ENCODE measurements around the gene SERPINB7.

SERPINB7 gene

DNA sequence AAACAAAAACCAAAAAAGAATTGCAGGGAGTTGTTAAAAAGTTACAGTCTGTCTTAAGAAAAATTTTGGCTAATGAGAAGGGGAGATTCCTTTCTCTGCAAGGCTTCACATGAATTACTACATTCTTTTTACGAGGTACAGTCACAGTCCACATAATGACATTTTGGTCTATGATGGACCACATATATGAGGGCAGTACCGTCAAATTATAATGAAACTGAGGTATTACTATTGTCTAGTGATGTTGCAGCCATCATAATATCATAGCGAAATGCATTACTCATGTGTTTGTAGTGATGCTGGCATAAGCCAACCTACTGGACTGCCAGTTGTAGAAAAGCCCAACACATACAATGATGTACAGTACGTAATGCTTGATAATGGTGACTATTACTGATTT, 12.5 kb downstream of the SERPINB7 start:
- TF ChIP-seq, protein P1, sequence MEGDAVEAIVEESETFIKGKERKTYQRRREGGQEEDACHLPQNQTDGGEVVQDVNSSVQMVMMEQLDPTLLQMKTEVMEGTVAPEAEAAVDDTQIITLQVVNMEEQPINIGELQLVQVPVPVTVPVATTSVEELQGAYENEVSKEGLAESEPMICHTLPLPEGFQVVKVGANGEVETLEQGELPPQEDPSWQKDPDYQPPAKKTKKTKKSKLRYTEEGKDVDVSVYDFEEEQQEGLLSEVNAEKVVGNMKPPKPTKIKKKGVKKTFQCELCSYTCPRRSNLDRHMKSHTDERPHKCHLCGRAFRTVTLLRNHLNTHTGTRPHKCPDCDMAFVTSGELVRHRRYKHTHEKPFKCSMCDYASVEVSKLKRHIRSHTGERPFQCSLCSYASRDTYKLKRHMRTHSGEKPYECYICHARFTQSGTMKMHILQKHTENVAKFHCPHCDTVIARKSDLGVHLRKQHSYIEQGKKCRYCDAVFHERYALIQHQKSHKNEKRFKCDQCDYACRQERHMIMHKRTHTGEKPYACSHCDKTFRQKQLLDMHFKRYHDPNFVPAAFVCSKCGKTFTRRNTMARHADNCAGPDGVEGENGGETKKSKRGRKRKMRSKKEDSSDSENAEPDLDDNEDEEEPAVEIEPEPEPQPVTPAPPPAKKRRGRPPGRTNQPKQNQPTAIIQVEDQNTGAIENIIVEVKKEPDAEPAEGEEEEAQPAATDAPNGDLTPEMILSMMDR (IDR thresholded peaks at IDR 0.05; ENCODE audit: borderline replicate concordance, insufficient read depth, low read depth, low read length), result no peak
- no peak overlapping the region for H3K4me3 ChIP-seq (ENCODE audit: low read depth, low read length)

DNA sequence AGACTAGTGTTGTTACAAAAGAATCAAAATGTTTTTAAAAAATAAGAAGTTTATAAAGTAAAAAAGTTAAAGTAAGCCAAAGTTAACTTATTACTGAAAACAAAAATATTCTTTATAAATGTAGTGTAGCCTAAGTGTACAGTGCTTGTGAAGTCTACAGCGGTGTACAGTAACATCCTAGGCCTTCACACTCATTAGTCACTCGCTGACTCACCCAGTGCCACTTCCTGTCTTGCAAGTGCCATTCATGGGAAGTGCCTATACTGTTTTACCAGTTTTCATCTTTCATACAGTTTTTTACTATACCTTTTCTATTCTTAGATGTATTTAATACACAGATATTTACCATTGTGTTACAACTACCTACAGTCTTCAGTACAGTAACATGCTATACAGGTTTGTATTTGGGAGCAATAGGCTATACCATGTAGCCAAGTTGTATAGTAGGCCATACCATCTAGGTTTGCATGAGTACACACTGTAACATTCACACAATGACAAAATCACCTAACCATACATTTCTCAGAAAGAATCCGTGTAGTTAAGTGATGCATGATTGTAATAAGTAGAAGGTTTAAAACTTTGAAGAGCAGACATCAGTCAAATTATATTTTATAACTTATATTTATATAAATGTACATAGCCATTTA, 13.4 kb downstream of the SERPINB7 start:
- no peak overlapping the region for H3K4me3 ChIP-seq (ENCODE audit: low read depth, low read length)
- TF ChIP-seq, protein P1 (IDR thresholded peaks at IDR 0.05; ENCODE audit: borderline replicate concordance, insufficient read depth, low read depth, low read length), result no peak

DNA sequence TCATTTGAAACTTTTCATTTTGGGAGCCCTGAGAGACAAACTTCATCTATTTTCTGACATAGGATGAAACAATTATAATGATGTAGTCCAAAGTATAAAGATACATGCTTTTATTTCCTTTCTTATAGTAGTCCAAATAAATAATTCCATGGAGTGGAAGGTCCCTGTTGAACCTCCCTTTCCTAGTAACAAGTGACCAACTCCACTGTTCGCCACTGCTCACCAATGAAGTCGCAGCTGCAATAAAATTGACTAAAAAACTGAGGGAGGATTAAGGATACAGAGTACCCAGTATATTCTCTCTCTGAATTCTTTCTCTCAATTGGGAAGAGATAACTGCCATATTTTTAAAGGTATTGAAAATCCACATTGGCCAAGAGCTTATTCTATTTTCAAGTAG, 14.1 kb downstream of the SERPINB7 start:
- TF ChIP-seq, protein P1 (IDR thresholded peaks at IDR 0.05; ENCODE audit: borderline replicate concordance, insufficient read depth, low read depth, low read length), result no peak
- H3K4me3 ChIP-seq (ENCODE audit: low read depth, low read length), result no peak overlapping the region

DNA sequence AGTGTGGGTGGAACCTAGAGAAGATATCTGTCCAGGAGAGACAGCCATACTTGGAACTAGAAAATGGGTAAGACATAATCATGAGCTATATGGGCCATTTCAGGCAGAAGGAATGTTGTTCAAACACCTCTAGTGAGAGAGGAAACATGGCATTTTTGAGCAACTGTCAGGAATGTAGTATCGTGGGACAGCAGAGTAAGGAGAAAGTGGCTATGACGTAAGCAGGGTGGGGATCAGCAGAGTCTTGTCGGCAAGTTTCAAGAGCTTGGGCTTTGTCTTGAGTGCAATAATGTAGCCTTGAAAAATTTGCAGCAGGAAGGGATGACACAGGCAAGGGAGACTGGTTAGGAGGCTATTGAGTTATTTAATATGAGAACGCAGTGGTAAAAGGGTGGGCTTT, 20.4 kb downstream of the SERPINB7 start:
- H3K4me3 ChIP-seq (ENCODE audit: low read depth, low read length), result no peak overlapping the region

DNA sequence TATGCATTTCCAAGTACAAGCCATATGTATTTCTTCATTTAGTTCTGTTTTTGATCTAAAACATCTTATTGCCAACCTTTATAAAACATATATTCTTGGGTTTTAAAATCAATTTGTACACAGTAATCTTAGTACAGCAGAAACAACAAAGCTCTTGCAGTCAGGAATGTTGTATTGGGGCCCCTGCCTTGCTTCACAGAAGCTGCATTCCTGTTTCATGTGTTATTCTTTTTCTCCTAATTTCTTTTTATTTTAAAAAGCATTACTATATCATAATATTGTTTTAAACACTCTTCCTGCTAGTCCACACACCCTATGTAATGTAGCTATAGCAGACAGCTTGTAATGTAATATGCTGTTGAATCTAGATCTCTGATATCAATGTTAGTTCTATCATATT, 24.0 kb downstream of the SERPINB7 start:
- no peak overlapping the region for H3K4me3 ChIP-seq (ENCODE audit: low read depth, low read length)
- TF ChIP-seq, protein P1 (IDR thresholded peaks at IDR 0.05; ENCODE audit: borderline replicate concordance, insufficient read depth, low read depth, low read length), result no peak

More for the DNA sequence above, 20.4 kb downstream of the SERPINB7 start:
- TF ChIP-seq, protein P1 (IDR thresholded peaks at IDR 0.05; ENCODE audit: borderline replicate concordance, insufficient read depth, low read depth, low read length), result no peak

DNA sequence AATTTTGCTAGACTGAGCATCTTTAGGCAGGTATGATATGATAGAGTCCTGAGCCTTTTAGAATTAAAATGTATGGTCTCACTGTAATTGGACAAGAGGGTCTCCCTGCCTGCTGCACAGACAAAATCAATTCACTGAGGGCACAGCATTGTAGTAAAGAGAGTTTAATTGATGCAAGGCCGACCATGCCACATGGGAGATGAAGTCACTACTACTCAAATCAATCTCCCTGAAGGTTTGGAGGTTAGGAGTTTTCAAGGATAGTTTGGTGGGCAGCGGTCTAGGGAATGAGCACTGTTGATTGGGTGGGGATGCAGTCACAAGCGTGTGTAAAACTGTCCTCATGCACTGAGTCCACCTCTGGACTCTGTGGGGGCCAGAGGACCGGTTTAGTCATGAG, 26.1 kb downstream of the SERPINB7 start:
- TF ChIP-seq, protein P1 (IDR thresholded peaks at IDR 0.05; ENCODE audit: borderline replicate concordance, insufficient read depth, low read depth, low read length), result no peak
- H3K4me3 ChIP-seq (ENCODE audit: low read depth, low read length), result no peak overlapping the region

DNA sequence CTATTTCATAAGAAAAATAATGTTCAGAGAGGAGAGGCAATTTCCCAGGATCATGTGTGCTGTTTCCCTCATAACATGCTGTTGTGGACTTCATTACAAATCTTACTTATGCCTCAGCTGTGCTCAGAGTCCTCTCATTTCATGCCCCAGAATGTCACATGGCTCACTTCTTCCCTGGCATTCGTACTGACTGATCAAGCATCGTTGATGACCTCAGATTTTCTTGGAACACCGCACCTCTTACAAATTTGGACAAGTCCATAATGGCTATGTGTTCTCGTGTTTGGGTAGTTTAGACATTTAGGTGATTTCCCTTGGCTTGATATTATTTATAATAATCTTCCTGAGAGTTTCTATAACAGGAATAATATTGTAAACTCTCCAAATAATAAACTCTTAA, 32.9 kb downstream of the SERPINB7 start:
- H3K4me3 ChIP-seq (ENCODE audit: low read depth, low read length), result no peak overlapping the region
- TF ChIP-seq, protein P1 (IDR thresholded peaks at IDR 0.05; ENCODE audit: borderline replicate concordance, insufficient read depth, low read depth, low read length), result no peak

All from GM12875 (cell line).